Measurements from ENCODE around the gene ADGRE2.

- TF ChIP-seq CTCF (conservative IDR thresholded peaks at IDR 0.05; ENCODE audit: low read depth, low read length) (no peak), POLR2A (IDR thresholded peaks at IDR 0.05; ENCODE audit: low read depth, low read length) (no peak), CEBPB (IDR thresholded peaks at IDR 0.05; ENCODE audit: low read depth, low read length) (no peak), BHLHE40 (IDR thresholded peaks at IDR 0.05; ENCODE audit: low read depth, low read length) (no peak), MAZ (IDR thresholded peaks at IDR 0.05; ENCODE audit: borderline replicate concordance, low read depth, low read length) (no peak), RFX5 (IDR thresholded peaks at IDR 0.05; ENCODE audit: low read depth, low read length) (no peak)
These were observed 42.4 kb downstream of the ADGRE2 start for GRCh38 chr19:14735915-14736314.
